ENCODE data around the gene LHFPL2. TPM values are rescaled to one million over a fixed set of nuclear protein-coding genes. Genes with fewer than 3 reads are reported as not detected.

LHFPL2 gene
- total and polyA plus RNA-seq, 10 donors, result 4.8 to 14.6 (median 9.3) TPM

DNA sequence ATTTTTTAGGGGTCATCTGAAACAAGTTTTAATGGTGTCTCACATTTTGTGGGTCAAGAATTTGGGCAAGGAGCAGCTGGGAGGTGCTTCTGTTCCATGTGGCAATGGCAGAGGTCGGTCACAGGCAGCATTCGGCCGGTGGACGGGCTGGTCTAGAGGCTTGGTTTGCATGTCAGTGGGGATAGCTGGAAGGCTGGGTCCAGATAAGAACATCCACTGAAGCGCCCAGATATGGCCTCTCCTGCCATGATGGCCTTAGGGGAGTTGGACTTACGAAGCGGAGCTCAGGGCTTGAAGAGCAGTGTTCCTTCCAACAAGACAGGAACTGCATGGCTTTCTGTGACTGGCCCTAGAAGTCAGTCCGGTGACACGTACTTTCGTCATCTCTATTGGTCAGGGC is 30.3 kb downstream of the LHFPL2 start:
- H3K9me3 ChIP-seq, result peaks cover 0 to 6% (median 5%) of the 10 kb centered on the region in 8 donors
- intact Hi-C loops (cut with DNase I; ENCODE audit: low total_unique reads), result no loop called here
- no peaks in the 10 kb centered on the region for H3K4me1 ChIP-seq
- H3K36me3 ChIP-seq, result peaks cover 0 to 6% (median 2%) of the 10 kb centered on the region in 6 donors
- H3K27me3 ChIP-seq (replicated peaks in 1 of 7), result no peaks in the 10 kb centered on the region
- 93 to 99% (median 97%) methylated on average over 10 of the region's 10 CpGs for WGBS, 5 donors
- no peak overlapping the region for H3K27ac ChIP-seq
- TF ChIP-seq CTCF (IDR thresholded peaks at IDR 0.05 in 8 of 11, conservative IDR thresholded peaks at IDR 0.05 in 3 of 11) (no peak), POLR2A (IDR thresholded peaks at IDR 0.05) (no peak), POLR2AphosphoS5 (IDR thresholded peaks at IDR 0.05) (no peak)
- no peak overlapping the region for H3K4me3 ChIP-seq
- no peak for DNase-seq

DNA sequence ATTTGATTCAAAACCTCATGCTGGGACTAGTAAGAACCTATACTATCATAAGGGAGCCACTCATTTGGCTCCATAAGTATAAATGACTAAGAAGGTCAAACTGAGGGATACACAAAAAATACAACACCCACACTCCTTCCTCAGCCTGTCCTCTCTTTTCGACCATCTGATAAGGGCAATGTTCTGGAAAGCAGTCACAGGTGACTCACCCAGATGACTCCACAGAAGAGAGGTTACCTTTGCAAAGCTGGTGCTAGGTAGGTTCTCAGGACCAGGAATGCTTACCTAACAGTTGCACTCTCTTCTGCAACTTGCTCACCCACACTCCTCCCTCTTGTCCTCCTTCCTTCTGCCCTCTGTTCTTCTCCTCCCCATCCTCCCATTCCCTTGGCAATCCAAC is 32.9 kb downstream of the LHFPL2 start:
- H3K4me1 ChIP-seq, result no peaks in the 10 kb centered on the region
- intact Hi-C loops (cut with DNase I; ENCODE audit: low total_unique reads), result no loop called here
- peaks cover 0 to 6% (median 5%) of the 10 kb centered on the region in 8 donors for H3K9me3 ChIP-seq
- no peak for DNase-seq
- H3K27me3 ChIP-seq (replicated peaks in 1 of 7), result no peaks in the 10 kb centered on the region
- no peak overlapping the region for H3K27ac ChIP-seq
- TF ChIP-seq POLR2AphosphoS5 (IDR thresholded peaks at IDR 0.05) (no peak), CTCF (IDR thresholded peaks at IDR 0.05 in 8 of 11, conservative IDR thresholded peaks at IDR 0.05 in 3 of 11) (no peak), POLR2A (IDR thresholded peaks at IDR 0.05) (no peak)
- WGBS, 5 donors, result 73 to 84% (median 78%) methylated on average over 1 of the region's 1 CpG
- peaks cover 0 to 6% (median 2%) of the 10 kb centered on the region in 6 donors for H3K36me3 ChIP-seq
- no peak overlapping the region for H3K4me3 ChIP-seq

DNA sequence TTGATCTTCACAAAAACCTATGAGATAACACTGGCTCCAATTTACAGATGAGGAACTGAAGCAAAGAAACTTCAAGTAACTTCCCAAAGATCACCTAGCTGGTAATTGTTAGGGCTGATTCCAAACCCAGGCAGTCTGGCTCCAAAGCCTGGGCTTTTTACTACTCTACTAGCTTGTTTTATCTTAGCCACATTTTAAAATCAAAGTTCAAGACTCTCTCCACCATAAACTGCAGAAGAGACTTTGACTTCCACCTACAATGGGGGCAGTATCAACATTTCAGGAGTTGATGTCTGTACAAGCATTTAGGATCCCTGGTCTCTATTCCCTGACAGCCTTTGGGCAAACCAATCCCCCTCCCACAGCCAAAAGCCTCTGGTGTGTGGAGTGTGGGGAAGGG is 33.8 kb downstream of the LHFPL2 start:
- intact Hi-C loops (cut with DNase I; ENCODE audit: low total_unique reads), result no loop called here
- Histone ChIP-seq H3K4me1 (no peaks in the 10 kb centered on the region), H3K36me3 (no peaks in the 10 kb centered on the region), H3K27ac (no peak overlapping the region), H3K4me3 (no peak overlapping the region), H3K27me3 (replicated peaks in 1 of 7) (no peaks in the 10 kb centered on the region), H3K9me3 (no peaks in the 10 kb centered on the region)
- TF ChIP-seq POLR2A (IDR thresholded peaks at IDR 0.05) (no peak), POLR2AphosphoS5 (IDR thresholded peaks at IDR 0.05) (no peak), CTCF (IDR thresholded peaks at IDR 0.05 in 8 of 11, conservative IDR thresholded peaks at IDR 0.05 in 3 of 11) (no peak)
- no peak for DNase-seq

GRCh38 chr5:78613756-78614155 is 34.8 kb downstream of the LHFPL2 start:
- H3K4me3 ChIP-seq, result no peak overlapping the region
- intact Hi-C loops (cut with DNase I; ENCODE audit: low total_unique reads), result no loop called here
- H3K27me3 ChIP-seq (replicated peaks in 1 of 7), result no peaks in the 10 kb centered on the region
- no peaks in the 10 kb centered on the region for H3K4me1 ChIP-seq
- WGBS, 5 donors, result 50 to 73% (median 63%) methylated on average over 4 of the region's 4 CpGs
- no peaks in the 10 kb centered on the region for H3K36me3 ChIP-seq
- no peak for DNase-seq
- no peaks in the 10 kb centered on the region for H3K9me3 ChIP-seq
- no peak for TF ChIP-seq POLR2AphosphoS5 (IDR thresholded peaks at IDR 0.05)
- no peak for TF ChIP-seq CTCF (IDR thresholded peaks at IDR 0.05 in 8 of 11, conservative IDR thresholded peaks at IDR 0.05 in 3 of 11)
- no peak for TF ChIP-seq POLR2A (IDR thresholded peaks at IDR 0.05)
- no peak overlapping the region for H3K27ac ChIP-seq

All from spleen (tissue), 11 donors.